GM19351 (cell line): ENCODE results near the gene OR4F15.
"Not testable (repeated sequence)": the region's sequence is repeated elsewhere in the genome, so short reads cannot be mapped to it uniquely, and the experiment has no call there.

ENCODE experiments used
- ATAC-seq: cut with Tn5 transposase; IDR thresholded peaks from one replicate; pipeline ENCODE4 v1.9.1; 2021; ENCODE audit warnings: mild to moderate bottlenecking, moderate library complexity; ENCODE audit not compliant: unreplicated experiment

Gene OR4F15, protein sequence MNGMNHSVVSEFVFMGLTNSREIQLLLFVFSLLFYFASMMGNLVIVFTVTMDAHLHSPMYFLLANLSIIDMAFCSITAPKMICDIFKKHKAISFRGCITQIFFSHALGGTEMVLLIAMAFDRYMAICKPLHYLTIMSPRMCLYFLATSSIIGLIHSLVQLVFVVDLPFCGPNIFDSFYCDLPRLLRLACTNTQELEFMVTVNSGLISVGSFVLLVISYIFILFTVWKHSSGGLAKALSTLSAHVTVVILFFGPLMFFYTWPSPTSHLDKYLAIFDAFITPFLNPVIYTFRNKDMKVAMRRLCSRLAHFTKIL

DNA sequence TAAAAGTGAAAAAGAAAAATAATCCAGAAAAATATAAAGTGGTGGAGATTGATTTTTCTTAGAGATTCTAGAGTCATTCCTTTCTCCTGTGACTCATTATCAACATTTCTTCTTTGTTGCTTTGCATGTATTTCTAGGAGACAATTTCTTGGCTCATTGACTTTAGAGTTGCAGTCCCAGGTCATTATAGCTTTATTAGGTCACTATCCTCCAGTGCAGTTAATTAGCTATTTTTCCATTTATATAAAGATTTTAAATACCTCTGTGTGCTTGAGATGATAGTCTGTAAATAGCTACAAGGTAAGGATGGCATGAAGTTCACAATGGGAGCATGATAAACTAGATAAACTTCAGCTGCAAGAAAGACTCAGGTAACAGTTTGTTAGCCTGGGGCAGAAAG is at the start of gene OR4F15:
OR4F15 (plus strand) TSS at position 301 of the 400 bp plus-strand sequence. CDS start 5,985 bp downstream, outside the sequence.
- ATAC-seq: no peak

DNA sequence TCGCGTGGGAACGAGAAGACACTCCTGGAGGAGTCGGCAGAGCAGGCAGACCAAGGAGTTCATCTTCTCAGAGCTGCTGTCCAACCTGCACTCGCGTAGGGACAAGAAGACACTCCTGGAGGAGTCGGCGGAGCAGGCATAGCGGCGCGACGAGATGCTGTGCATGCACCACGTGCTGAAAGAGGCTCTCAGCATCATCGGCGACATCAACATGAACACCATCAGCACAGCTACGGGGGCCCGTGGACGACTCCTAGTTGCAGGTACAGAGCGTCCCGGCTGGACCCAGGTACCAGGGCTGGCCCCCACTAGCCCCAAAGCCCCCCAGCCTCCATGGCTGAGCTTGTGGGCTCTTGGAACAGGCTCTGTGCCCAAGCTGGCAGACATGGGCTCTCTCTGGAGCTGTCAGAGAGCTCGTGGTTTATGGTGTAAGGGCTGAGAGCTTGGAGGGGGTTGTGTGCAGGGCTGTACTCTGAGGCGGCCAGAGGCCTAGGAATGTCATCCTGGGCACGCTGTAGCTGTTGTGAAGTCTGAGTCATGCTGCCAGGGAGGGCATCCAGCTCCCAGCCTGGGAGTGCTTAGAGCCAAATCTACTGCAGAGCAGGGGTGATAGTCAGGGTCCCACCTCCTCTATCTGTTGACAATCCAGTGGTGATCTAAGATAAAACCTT is 47.2 kb upstream of the OR4F15 start:
- not testable (repeated sequence) for ATAC-seq

DNA sequence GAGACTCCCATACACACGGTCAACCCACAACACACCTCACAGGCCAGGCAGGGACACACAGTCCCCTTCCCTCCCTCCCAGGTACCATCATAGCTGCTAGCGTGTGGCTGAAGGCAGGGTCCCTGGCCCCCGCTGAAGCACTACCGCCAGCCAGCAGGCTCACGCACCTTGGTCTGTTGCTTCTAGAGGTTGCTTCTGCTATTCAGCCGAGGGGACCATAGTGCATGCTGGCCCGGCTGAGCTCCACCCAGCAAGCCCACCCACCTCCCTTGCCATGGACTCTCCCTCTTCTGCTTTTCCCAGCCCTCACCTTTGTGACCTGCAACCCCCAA is 46.7 kb upstream of the OR4F15 start:
- not testable (repeated sequence) for ATAC-seq

DNA sequence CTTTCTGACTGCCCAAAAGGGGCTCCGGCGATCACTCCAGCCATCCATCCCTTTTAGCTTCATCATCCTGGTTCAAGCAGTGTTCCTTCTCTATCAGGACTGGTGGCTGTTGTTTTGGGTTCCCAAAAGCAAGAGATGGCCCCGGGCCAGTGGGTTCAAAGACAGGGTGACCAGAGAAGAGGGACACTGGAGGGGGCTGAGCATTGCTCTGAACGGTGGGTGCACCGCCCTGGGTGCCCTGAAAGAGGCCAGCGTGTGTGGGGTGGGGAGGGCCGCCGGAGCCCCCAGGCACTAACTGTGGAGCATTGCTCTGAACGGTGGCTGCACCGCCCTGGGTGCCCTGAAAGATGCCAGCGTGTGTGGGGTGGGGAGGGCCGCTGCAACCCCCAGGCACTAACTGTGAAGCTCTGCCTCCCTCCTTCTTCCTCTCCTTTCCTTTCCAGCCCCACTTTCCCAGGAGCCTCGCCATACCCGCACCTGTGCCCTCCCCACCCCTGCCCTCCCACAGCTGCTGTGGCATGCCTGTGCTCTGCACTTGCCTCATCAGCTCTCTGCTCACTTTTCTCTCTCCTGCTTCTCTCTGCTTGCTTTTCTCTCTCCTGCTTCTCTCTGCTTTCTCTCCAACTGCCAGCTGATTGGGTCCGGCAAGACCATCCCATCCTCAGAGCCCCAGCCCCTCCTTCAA is 46.1 kb upstream of the OR4F15 start:
- ATAC-seq: no peak

DNA sequence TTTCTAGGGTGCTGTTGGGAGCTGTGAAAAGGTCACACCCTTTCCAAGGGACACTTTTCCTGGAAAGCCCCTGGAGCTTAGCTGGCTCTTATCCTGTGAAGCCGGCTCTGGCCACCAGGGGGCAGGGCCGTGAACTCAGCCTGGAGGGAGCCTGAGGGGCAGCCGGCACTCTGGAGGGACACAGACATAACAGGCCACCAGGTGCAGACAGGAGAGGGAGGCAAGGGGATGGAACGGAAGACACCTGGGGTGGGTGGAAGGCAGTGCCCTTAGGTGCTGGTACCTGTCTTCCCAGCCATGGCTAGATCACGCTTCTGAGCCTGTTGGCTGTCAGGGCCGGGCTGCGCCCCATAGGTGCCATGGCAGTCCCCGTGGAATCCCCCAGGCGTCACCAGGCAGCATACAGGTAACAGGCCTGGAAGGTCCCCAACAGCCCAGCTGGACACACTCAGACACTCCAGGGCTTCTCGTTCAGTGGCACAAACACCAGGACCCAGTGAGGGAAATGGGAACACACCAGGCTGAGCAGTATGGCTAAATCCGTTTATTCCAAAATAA is 44.8 kb upstream of the OR4F15 start:
- ATAC-seq: peak; percentile 56

DNA sequence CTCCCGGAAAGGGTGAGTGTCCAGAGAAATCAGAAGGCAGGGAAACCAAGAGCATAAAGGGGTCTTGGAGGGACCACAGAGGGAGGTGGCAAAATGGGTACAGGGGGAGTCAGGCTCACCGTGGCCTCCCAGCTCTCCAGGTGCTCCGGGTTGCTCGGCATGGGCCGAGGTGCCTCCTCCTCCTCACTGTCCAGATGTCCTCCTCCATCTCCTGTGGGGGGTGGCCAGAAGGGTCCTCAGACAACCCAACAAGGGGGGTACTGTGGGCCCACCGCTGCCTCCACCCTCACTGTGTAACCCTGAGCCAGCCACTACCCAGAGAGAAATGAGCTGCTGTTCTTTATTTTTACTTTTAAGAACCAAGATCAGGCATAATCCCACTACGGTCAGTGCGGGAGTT is 39.1 kb upstream of the OR4F15 start:
- no peak for ATAC-seq

DNA sequence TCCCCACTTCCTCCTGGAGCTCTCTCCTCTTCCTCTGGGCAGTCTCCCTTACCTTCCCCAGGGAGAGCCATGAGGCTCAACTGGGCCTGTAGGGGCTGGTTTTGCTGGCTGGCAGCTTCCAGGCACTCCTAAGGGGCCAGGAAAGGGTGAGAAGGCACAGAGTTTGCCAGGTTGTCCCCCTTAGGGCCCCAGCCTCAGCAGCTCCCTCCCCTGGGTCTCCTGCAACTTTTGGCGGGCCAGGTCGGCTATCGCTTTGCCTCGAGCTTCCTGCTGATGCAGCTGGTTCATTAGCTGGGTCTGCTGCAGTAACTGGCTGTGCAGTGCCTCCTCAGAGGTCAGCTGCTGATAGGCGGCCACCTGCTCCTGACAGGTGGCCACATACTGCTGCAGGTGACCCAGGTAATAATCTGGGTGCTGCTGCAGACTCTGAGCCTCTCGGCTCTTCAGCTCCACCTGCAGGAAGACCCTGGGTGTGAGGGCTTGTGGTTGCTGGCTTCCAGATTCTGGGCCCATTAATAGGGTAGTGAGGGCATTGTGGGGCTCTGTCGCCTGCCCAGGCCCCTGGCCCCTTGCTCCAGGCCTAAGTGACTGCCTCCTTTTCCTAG is 38.4 kb upstream of the OR4F15 start:
- no peak for ATAC-seq

DNA sequence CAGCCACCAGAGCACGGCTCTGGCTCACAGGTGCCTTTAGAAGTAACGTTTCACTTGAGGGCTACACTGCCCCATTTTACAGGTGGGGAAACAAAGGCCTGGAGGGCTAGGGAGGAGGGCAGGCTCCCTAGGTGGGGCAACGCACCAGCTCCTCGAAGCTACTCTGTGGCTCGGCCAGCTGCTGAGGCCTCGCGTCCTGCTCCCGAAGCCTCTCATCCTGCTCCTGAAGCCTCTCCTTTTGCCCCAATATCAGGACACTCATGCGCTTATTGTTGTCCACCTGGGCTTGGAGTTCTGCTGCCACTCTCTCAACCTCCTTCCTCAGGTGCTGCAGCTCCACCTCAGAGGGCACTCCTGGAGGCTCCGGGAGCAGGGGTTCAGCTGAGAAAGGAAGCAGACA is 36.9 kb upstream of the OR4F15 start:
- ATAC-seq: no peak

DNA sequence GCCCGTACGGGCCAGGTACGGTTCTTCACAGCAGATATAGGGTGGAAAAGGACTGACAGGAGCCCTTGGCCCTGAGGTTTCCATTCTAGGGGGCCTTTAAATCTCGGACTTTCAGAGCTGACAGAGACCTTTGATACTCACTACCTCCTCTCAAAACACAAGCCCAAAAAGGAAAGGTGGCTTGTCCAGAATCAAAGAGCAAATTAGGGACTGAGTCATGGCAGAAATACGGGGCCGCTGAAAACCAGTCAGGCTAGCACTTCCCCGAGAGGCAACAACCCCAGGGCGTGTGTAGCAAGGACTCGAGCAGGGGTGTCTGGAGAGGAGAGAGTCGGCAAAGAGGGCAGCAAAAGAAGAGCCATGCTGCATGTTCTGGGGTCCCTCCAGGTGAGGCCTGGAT is 33.4 kb upstream of the OR4F15 start:
- ATAC-seq: not testable (repeated sequence)

DNA sequence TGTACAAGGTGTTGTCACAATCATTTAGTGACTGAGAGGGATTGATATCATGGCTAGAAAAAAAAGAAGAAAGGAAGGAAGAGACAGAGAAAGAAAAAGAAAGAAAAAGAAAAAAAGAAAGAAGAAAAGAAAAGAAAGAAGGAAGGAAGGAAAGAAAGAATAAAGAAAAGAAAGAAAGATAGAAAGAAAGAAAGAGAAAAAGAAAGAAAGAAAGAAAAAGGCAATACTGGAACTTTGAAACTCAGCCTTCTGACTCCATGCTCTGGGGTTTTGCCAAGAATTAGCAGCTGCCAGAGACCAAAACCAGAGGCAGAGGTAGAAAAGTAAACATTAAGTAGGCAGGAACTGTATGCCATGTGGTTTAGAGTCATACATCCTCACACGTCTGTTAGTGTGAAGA is 31.8 kb upstream of the OR4F15 start:
- not testable (repeated sequence) for ATAC-seq

DNA sequence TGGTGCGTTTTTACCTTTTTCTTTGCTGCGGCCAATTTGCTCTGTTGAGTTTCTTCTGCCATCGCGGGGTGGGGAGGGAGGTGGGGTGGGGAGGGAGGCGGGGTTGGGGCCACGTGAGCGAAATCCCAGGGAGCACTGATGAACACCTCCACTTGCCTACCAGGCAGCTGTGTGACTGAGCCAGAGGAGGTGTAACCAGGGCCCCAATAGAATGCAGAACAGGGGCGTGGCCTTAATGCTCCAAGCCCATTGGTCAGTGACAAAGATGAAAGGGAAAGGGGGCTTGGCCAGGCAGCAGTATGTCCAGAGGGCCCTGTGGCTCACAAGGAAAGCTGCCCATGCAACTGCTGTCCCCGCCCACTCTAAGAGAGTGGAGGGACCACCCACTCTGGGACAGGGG is 30.1 kb upstream of the OR4F15 start:
- ATAC-seq: no peak

DNA sequence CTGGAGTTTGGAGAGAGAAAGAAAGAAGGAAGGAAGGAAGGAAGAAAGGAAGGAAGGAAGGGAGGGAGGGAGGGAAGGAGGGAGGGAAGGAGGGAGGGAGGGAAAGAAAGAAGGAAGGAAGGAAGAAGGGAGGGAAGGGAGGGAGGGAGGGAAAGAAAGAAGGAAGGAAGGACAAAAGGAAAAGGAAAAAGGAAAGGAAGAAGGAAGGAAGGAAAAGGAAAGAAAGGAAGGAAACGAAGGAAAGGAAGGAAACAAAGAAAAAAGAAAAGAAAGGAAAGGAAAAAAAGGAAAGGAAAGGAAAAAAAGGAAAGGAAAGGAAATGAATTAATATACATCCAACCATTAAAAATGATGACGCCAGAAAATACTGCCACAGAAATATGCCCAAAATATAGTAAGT is 27.4 kb upstream of the OR4F15 start:
- ATAC-seq: no peak

DNA sequence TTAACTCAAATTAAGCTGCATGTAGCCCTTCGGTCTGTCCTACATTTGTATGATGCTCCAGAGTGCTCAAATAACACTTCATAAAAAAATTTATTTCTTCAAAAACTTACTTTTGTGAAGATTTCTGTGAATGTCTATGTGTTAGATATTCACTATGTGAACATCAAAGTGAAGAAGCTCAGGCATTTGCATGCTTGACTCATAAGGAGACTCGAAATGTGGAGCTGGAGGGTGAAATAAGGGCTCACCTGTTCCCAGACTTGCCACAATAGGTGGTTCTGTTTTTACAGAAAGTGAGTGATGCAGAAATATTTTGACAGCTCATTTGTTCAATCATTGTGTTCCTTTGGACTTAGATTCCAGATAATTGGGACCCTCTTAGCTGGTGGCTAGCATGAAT is 25.6 kb upstream of the OR4F15 start:
- peak; percentile 60 for ATAC-seq

DNA sequence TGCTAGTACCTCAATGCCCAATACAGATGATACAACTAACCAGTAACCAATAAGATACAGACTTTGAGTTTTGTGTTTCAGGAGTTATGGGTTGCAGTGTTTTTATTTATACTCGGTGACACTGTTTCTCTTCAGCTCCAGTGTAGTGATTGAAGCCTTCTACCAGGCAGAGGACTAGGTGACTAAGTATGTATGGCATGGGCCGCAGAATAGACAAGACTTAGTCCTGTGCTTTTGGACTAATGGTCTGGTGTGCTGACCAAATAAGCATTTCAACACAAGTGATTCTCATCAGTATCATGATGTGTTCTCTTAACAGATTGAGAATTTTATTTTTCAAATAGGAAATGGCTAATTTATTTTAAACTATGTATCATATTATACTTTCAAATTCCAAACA is 24.0 kb upstream of the OR4F15 start:
- not testable (repeated sequence) for ATAC-seq

DNA sequence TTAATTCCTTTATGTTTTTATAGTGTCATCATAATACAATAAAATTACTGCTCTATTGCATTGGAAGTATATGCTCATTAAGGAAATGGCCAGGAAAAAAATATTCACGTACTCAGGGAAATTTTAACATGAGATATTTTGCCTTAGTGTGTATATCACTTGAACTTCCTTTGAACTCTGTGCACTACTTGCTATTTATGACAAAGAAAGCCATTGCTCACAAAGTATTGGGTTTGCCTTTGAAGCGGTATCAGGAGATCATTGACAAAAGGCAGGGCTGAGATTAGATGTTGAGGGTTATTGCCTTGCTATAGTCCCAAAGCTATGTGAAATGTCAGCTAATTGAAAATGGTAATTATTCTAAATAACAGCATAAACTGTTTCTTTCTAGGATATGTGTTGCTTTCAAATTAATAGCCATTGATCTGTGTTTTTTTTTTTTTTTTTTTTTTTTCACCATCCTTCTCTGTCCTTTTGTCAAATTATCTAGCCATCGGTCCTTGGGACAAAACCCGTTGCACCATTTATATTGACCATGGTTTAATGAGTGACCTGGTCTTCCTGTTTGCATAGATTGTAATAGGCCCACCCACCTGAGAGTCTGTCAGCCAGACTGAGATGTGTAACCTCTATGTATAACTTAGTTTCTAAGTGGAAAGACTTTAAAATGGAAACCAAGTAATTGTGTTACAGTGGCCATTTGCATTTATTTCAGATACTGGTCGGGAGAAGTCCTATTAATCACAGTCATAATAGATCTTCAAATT is 23.3 kb upstream of the OR4F15 start:
- not testable (repeated sequence) for ATAC-seq

DNA sequence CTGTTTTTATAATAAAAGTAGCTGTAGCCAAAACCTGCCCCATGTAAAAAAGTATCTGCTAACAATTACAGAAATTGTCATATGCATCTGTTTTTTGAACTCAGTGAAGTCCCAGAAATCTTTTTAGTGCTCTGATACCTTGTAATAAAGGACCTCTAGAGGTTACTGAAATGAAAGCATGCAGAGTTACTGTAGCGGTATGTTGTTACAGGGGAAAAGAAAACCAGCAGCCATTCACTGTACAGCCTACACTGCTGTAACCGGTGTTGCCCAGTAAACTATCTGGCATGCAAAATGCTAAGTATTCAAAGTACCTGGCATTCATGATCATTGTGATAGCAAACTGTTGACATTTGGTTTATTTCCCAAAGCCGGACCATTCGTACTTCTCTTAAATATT is 21.3 kb upstream of the OR4F15 start:
- ATAC-seq: not testable (repeated sequence)

DNA sequence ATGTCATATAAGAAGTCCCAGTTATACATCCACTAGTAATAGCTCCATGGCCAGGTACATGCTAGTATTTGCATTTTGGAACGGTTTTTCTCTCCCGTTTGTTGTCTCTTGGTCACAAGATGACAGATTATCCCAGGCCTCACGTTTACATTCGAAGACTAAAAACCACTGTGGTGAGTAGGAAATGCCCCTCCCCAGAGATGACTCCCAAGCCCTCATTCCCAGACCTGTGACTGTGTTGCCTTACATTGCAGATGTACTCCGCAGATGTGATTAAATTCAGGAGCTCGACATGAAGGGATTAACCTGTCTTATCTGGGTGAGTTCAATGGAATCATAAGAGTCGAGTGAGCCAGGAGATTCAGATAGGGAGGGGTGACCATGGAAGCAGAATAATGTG is 18.0 kb upstream of the OR4F15 start:
- ATAC-seq: not testable (repeated sequence)

DNA sequence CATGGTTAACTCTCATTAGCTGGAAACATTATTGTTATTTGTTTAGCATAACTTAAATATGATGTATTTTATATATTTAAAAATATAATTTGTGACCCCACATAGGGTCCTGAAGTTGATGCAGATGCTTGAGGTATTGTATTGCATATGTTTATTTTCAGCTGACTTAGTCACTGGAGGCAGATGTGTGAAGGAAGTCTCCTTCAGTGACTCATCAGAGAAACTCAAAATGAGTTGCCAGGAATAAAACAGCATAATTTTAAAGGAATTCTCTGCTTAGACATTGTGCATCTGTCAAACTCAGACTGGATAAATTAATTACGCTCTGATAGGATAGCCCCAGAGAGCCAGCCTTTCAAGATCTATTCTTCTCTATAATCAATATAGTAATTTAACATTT is 16.5 kb upstream of the OR4F15 start:
- no peak for ATAC-seq

DNA sequence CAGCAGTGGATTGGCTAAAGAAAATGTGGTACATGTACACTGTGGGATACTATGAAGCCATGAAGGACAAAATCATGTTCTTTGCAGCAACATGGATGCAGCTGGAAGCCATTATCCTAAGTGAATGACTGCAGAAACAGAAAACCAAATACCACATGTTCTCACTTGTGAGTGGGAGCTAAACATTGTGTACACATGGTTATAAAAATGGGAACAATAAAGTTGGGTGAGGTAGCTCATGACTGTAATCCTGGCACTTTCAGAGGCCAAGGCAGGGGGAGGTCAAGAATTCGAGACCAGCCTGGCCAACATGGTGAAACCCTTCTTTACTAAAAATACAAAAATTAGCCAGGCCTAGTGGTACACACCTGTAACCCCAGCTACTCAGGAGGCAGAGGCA is 12.3 kb upstream of the OR4F15 start:
- ATAC-seq: no peak

DNA sequence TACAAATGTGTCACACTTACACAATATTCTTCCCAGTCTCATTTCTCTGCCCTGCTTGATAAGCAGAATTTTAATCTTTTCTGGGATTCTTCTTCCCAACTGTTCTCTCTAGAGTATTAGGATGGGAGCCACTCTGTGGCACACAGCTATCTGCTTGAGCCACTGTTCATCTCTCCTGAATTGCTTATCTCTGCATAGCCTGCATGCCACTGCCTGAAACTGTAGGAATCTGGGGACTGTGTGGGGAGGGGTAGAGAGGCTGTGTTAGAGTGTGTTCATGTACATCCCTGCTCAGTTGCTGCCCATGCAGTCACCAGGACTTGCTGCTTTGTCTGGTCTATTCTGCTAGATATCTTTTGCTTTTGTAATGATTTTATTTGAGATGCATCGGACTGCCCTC is 11.0 kb upstream of the OR4F15 start:
- ATAC-seq: no peak

DNA sequence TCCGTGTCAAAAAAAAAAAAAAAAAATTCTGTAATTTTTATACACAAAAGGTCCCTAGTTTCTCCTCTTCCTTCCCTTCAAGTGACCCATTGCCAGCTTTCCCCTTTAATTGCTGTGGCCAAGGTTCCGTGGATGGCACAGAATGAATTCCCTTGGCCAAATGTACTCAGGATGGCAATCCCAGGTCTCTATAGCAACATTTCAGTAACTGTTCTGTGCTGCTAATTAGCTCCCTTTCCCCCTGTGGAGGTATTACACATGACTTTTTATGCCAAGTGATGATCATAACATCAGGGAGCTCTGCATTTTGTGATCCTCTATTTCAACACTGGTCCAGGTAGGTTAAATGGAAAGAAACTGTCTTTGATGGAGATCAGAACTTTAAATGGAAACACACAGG is 8.8 kb upstream of the OR4F15 start, which contains the start of gene OR4F6:
OR4F6 (plus strand) TSS at position 301 of the 400 bp plus-strand sequence. CDS start 2,211 bp downstream, outside the sequence.
- no peak for ATAC-seq
